GM19351 (cell line): ENCODE results near the gene FNDC3B.

ENCODE experiments used
- ATAC-seq: cut with Tn5 transposase; IDR thresholded peaks from one replicate; pipeline ENCODE4 v1.9.1; 2021; ENCODE audit warnings: mild to moderate bottlenecking, moderate library complexity; ENCODE audit not compliant: unreplicated experiment

Gene FNDC3B

GRCh38 chr3:172147113-172147818, 107.9 kb downstream of the FNDC3B start:
- no peak for ATAC-seq

- no peak for ATAC-seq
These were observed 108.9 kb downstream of the FNDC3B start for GRCh38 chr3:172148241-172148640.

GRCh38 chr3:172148702-172149565, 109.6 kb downstream of the FNDC3B start:
- no peak for ATAC-seq

- ATAC-seq = no peak
These were observed 110.9 kb downstream of the FNDC3B start for GRCh38 chr3:172150268-172150667.

GRCh38 chr3:172150913-172151650, 111.7 kb downstream of the FNDC3B start:
- ATAC-seq = no peak

GRCh38 chr3:172151651-172152649, 112.6 kb downstream of the FNDC3B start:
- no peak for ATAC-seq

GRCh38 chr3:172152874-172153273, 113.5 kb downstream of the FNDC3B start:
- ATAC-seq = no peak

GRCh38 chr3:172153335-172153861, 114.0 kb downstream of the FNDC3B start:
- no peak for ATAC-seq

GRCh38 chr3:172154768-172155664, 115.6 kb downstream of the FNDC3B start:
- peak; percentile 95 for ATAC-seq

GRCh38 chr3:172155897-172156585, 116.7 kb downstream of the FNDC3B start:
- ATAC-seq = no peak

GRCh38 chr3:172156586-172156955, 117.2 kb downstream of the FNDC3B start:
- no peak for ATAC-seq

- ATAC-seq = no peak
These were observed 118.3 kb downstream of the FNDC3B start for GRCh38 chr3:172157564-172158258.

- ATAC-seq = no peak
These were observed 119.4 kb downstream of the FNDC3B start for GRCh38 chr3:172158741-172159140.

- no peak for ATAC-seq
These were observed 120.0 kb downstream of the FNDC3B start for GRCh38 chr3:172159376-172159775.

GRCh38 chr3:172159962-172160538, 120.7 kb downstream of the FNDC3B start:
- ATAC-seq = no peak

- ATAC-seq = no peak
These were observed 121.9 kb downstream of the FNDC3B start for GRCh38 chr3:172161133-172161789.

- ATAC-seq = no peak
These were observed 122.6 kb downstream of the FNDC3B start for GRCh38 chr3:172161959-172162358.
